GM12801 (cell line): Measurements from ENCODE around the gene NKD1.

ENCODE experiments used
- CTCF ChIP-seq: IDR thresholded peaks from one replicate; pipeline ENCODE4 v1.5.1; 2011; ENCODE audit warnings: control low read depth; ENCODE audit not compliant: insufficient read length; ENCODE audit errors: extremely low read depth

Gene NKD1

GRCh38 chr16:50641818-50642187 is 93.6 kb downstream of the NKD1 start:
- TF ChIP-seq CTCF: no peak

- no peak for TF ChIP-seq CTCF
Measured at GRCh38 chr16:50642349-50642748, 94.2 kb downstream of the NKD1 start.

GRCh38 chr16:50643192-50643591 is 95.0 kb downstream of the NKD1 start:
- TF ChIP-seq CTCF: no peak

GRCh38 chr16:50644245-50644644 is 96.0 kb downstream of the NKD1 start:
- no peak for TF ChIP-seq CTCF

GRCh38 chr16:50644729-50645128 is 96.5 kb downstream of the NKD1 start:
- no peak for TF ChIP-seq CTCF

- TF ChIP-seq CTCF: no peak
Measured at GRCh38 chr16:50645563-50646220, 97.5 kb downstream of the NKD1 start.

- TF ChIP-seq CTCF: no peak
Measured at GRCh38 chr16:50646345-50646744, 98.1 kb downstream of the NKD1 start.
